GM23338 (cell line): ENCODE results near the gene FHIT. TPM values are rescaled to one million over a fixed set of nuclear protein-coding genes. Genes with fewer than 3 reads are reported as not detected.

Experiments
- ATAC-seq: fragments of 200-7000 bp; cut with Tn5 transposase; 3 replicates; pipeline ENCODE4 v1.9.1; 2020
- DNase-seq: peaks from one replicate; pipeline ENCODE4 v3.0.0-alpha.2; 2015; ENCODE audit warnings: low spot score
- H2AFZ ChIP-seq: fragments of 200-600 bp; sonication (generic); 2 replicates; pipeline ENCODE4 v1.8.0; 2016; ENCODE audit warnings: antibody characterized with exemption, mild to moderate bottlenecking, moderate library complexity
- H3F3A ChIP-seq: fragments of 200-600 bp; sonication (generic); replicated peaks from 2 replicates; pipeline ENCODE4 v1.8.0; 2017; ENCODE audit warnings: antibody characterized with exemption, mixed run types, low read depth
- H3K27ac ChIP-seq: fragments of 200-600 bp; sonication (generic); 2 replicates; pipeline ENCODE4 v1.6.1; 2016; ENCODE audit warnings: low read depth
- H3K27me3 ChIP-seq: fragments of 200-600 bp; sonication (generic); 2 replicates; pipeline ENCODE4 v1.8.0; 2016; ENCODE audit warnings: mild to moderate bottlenecking, mixed run types, moderate library complexity; ENCODE audit not compliant: insufficient read depth
- H3K36me3 ChIP-seq: fragments of 200-600 bp; sonication (generic); 2 replicates; pipeline ENCODE4 v1.8.0; 2016; ENCODE audit warnings: mild to moderate bottlenecking; ENCODE audit not compliant: insufficient read depth
- H3K4me1 ChIP-seq: fragments of 200-600 bp; sonication (generic); 2 replicates; pipeline ENCODE4 v1.8.0; 2016; ENCODE audit warnings: mild to moderate bottlenecking, moderate library complexity; ENCODE audit not compliant: insufficient read depth
- H3K4me2 ChIP-seq: fragments of 200-600 bp; sonication (generic); 2 replicates; pipeline ENCODE4 v1.7.1; 2017; ENCODE audit warnings: mixed run types
- H3K4me3 ChIP-seq: fragments of 200-600 bp; sonication (generic); 2 replicates; pipeline ENCODE4 v1.6.1; 2016; ENCODE audit warnings: mixed run types
- H3K79me2 ChIP-seq: fragments of 200-600 bp; sonication (generic); replicated peaks from 2 replicates; pipeline ENCODE4 v1.8.0; 2017; ENCODE audit warnings: mild to moderate bottlenecking; ENCODE audit not compliant: insufficient read depth
- H3K9me2 ChIP-seq: fragments of 200-600 bp; sonication (generic); 2 replicates; pipeline ENCODE4 v1.8.0; 2017; ENCODE audit not compliant: insufficient read depth
- H4K20me1 ChIP-seq: fragments of 200-600 bp; sonication (generic); replicated peaks from 2 replicates; pipeline ENCODE4 v1.8.0; 2017; ENCODE audit warnings: mild to moderate bottlenecking; ENCODE audit not compliant: insufficient read depth
- H3K27ac Mint-ChIP-seq: 2 replicates; pipeline ENCODE4 v1.8.0; 2020; ENCODE audit warnings: inconsistent platforms, mild to moderate bottlenecking, moderate library complexity, mixed read lengths
- H3K27me3 Mint-ChIP-seq: 3 replicates; pipeline ENCODE4 v1.8.0; 2022; ENCODE audit warnings: low read depth, mild to moderate bottlenecking, moderate library complexity, mixed read lengths, inconsistent platforms; ENCODE audit not compliant: insufficient read depth, poor library complexity
- H3K36me3 Mint-ChIP-seq: 3 replicates; pipeline ENCODE4 v1.8.0; 2021; ENCODE audit warnings: low read depth, mild to moderate bottlenecking, inconsistent platforms, moderate library complexity, mixed read lengths
- H3K4me1 Mint-ChIP-seq: 3 replicates; pipeline ENCODE4 v1.8.0; 2020; ENCODE audit warnings: mild to moderate bottlenecking, inconsistent platforms, mixed read lengths
- H3K4me3 Mint-ChIP-seq: 3 replicates; pipeline ENCODE4 v1.8.0; 2021; ENCODE audit warnings: moderate library complexity, mild to moderate bottlenecking, inconsistent platforms, mixed read lengths
- H3K9me3 Mint-ChIP-seq: 3 replicates; pipeline ENCODE4 v1.8.0; 2020; ENCODE audit warnings: moderate library complexity, mild to moderate bottlenecking, inconsistent platforms, mixed read lengths
- CREB1 ChIP-seq: fragments of 250-450 bp; sonication (Bioruptor Pico); IDR thresholded peaks from 2 replicates; pipeline ENCODE4 v1.5.0; 2020; ENCODE audit warnings: low read depth, mild to moderate bottlenecking, moderate library complexity
- CTCF ChIP-seq, 2 experiments: fragments of 200-600 bp in 1 of 2; sonication (generic) in 1 of 2; conservative IDR thresholded peaks; 2 replicates each; pipeline versions ENCODE4 v1.5.1 to v1.6.1; 2016 to 2017; ENCODE audit warnings: antibody characterized with exemption in 2 of 2, low read depth in 2 of 2, mild to moderate bottlenecking in 2 of 2, moderate library complexity in 1 of 2
- EZH2 ChIP-seq: fragments of 200-600 bp; sonication (generic); IDR thresholded peaks from one replicate; pipeline ENCODE4 v1.8.0; 2017; ENCODE audit warnings: antibody characterized with exemption, mild to moderate bottlenecking, low read depth; ENCODE audit not compliant: unreplicated experiment
- EZH2phosphoT487 ChIP-seq: fragments of 200-600 bp; sonication (generic); IDR thresholded peaks from one replicate; pipeline ENCODE4 v1.8.1; 2018; ENCODE audit warnings: antibody characterized with exemption; ENCODE audit not compliant: unreplicated experiment
- JUNB ChIP-seq: IDR thresholded peaks from one replicate; pipeline ENCODE4 v1.6.1; 2016; ENCODE audit warnings: antibody characterized with exemption; ENCODE audit not compliant: unreplicated experiment
- POLR2AphosphoS5 ChIP-seq: IDR thresholded peaks from 2 replicates; pipeline ENCODE4 v1.6.1; 2016; ENCODE audit warnings: antibody characterized with exemption, low read depth
- REST ChIP-seq: IDR thresholded peaks from one replicate; pipeline ENCODE4 v1.6.1; 2018; ENCODE audit warnings: antibody characterized with exemption; ENCODE audit not compliant: unreplicated experiment
- STAT1 ChIP-seq: IDR thresholded peaks from one replicate; pipeline ENCODE4 v1.6.1; 2016; ENCODE audit warnings: antibody characterized with exemption; ENCODE audit not compliant: unreplicated experiment
- ZNF114 ChIP-seq: fragments of 250-450 bp; sonication (Bioruptor Pico); IDR thresholded peaks from 2 replicates; pipeline ENCODE4 v1.5.0; 2020; ENCODE audit warnings: mild to moderate bottlenecking, moderate library complexity
- ZNF331 ChIP-seq: fragments of 250-450 bp; sonication (Bioruptor Pico); IDR thresholded peaks from 2 replicates; pipeline ENCODE4 v1.5.0; 2020; ENCODE audit warnings: low read depth, mild to moderate bottlenecking, moderate library complexity
- polyA plus RNA-seq: library from polyadenylated mRNA; unstranded; fragments of >200 nt; fragmentation: Nextera tagmentation; extraction: Ambion mirVana; gene quantifications from 2 replicates; pipeline ENCODE4 v1.2.1, GENCODE V29; 2016
- total RNA-seq: library from RNA; depleted of rRNA; stranded (reverse); fragments of >200 nt; shearing (Covaris generic); gene quantifications from 2 replicates; pipeline ENCODE4 v1.2.3, GENCODE V29; 2014
- TF ChIP-seq, protein P1 (sequence below): IDR thresholded peaks from 2 replicates; pipeline ENCODE4 v1.6.1; 2016; ENCODE audit warnings: antibody characterized with exemption

Gene FHIT
- total and polyA plus RNA-seq, 2 experiments from 2014 or later: 3.0 to 8.3 TPM

GRCh38 chr3:60669636-60670035 is 581.6 kb downstream of the FHIT start (continued):
- TF ChIP-seq ZNF331 (CRISPR knock-in tag) (no peak), CREB1 (no peak), REST (no peak), JUNB (no peak), ZNF114 (CRISPR knock-in tag) (no peak)
- TF ChIP-seq, protein P1, sequence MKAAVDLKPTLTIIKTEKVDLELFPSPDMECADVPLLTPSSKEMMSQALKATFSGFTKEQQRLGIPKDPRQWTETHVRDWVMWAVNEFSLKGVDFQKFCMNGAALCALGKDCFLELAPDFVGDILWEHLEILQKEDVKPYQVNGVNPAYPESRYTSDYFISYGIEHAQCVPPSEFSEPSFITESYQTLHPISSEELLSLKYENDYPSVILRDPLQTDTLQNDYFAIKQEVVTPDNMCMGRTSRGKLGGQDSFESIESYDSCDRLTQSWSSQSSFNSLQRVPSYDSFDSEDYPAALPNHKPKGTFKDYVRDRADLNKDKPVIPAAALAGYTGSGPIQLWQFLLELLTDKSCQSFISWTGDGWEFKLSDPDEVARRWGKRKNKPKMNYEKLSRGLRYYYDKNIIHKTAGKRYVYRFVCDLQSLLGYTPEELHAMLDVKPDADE: peak; percentile 67; the same call in 1 of the 2 replicates

DNA sequence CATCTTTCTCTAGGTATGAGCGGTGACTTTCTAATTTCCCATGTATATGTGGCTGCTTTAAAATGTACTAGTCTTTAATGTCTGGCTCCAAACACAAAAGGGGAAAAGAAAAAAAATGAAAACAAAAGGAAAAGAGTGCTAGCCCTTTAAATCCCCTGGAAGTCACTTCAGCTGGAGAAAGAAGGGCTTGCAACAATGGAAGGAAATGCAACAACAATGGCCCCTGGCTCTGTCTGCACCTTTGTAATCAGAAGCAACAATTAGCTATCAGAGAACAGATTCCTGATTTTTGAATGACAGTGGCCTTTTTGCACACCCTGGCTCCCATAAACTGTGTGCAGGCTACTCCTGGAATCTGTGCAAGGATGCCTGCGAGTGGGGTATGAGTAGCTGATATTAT is 591.2 kb downstream of the FHIT start:
- peak overlapping the region; percentile 25; the same call in 1 of the 2 replicates for H3K27ac Mint-ChIP-seq
- no peak for TF ChIP-seq CREB1
- TF ChIP-seq CTCF (conservative IDR thresholded peaks at IDR 0.05; ENCODE audit: low read depth in 2 of 2): no peak
- TF ChIP-seq ZNF114 (CRISPR knock-in tag): no peak
- TF ChIP-seq POLR2AphosphoS5: no peak
- TF ChIP-seq EZH2: no peak
- no peak for TF ChIP-seq ZNF331 (CRISPR knock-in tag)
- TF ChIP-seq EZH2phosphoT487: no peak
- no peak for TF ChIP-seq REST
- TF ChIP-seq STAT1: no peak

More for the DNA sequence above, 591.2 kb downstream of the FHIT start:
- H3K27me3 Mint-ChIP-seq: peaks cover 2% of the 10 kb centered on the region
- Histone ChIP-seq H3K9me2 (no peaks in the 10 kb centered on the region), H4K20me1 (no peaks in the 10 kb centered on the region), H3K4me2 (no peak overlapping the region), H2AFZ (peak overlapping the region; percentile 43; the same call in 1 of the 2 replicates), H3K4me3 (no peak overlapping the region), H3K79me2 (no peaks in the 10 kb centered on the region), H3K36me3 (no peaks in the 10 kb centered on the region; the same call in 1 of the 2 replicates), H3K27ac (peak overlapping the region; percentile 58), H3K4me1 (peaks cover 9% of the 10 kb centered on the region; the same call in 1 of the 2 replicates), H3K27me3 (no peaks in the 10 kb centered on the region), H3F3A (no peaks in the 10 kb centered on the region)
- H3K36me3 Mint-ChIP-seq: peaks cover 60% of the 10 kb centered on the region
- ATAC-seq (peak; percentile 37; the same call in 2 of the 3 replicates), DNase-seq (peak; percentile 28)
- H3K4me3 Mint-ChIP-seq: no peak overlapping the region
- peaks cover 3% of the 10 kb centered on the region; the same call in 2 of the 3 replicates for H3K4me1 Mint-ChIP-seq
- H3K9me3 Mint-ChIP-seq: peaks cover 48% of the 10 kb centered on the region
